ENCODE results near the gene RNASET2. TPM values are rescaled to one million over a fixed set of nuclear protein-coding genes. Genes with fewer than 3 reads are reported as not detected.
"Not testable (repeated sequence)": the region's sequence is repeated elsewhere in the genome, so short reads cannot be mapped to it uniquely, and the experiment has no call there.

RNASET2 gene
- total RNA-seq, 2 experiments from 2014 or later = 34.1 to 35.8 TPM

DNA sequence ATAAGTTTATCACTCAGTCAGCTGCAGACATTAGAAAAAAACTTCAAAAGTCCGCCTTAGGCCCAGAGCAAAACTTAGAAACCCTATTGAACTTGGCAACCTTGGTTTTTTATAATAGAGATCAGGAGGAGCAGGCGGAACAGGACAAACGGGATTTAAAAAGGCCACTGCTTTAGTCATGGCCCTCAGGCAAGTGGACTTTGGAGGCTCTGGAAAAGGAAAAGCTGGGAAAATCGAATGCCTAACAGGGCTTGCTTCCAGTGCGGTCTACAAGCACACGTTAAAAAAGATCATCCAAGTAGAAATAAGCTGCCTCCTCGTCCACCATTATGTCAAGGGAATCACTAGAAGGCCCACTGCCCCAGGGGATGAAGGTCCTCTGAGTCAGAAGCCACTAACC is 61.7 kb downstream of the RNASET2 start:
- DNase-seq, H3K9me3 Mint-ChIP-seq, H3K36me3 Mint-ChIP-seq, H3K4me1 Mint-ChIP-seq, H3K4me3 Mint-ChIP-seq, H3K27me3 Mint-ChIP-seq, H3K27ac Mint-ChIP-seq: not testable (repeated sequence)

DNA sequence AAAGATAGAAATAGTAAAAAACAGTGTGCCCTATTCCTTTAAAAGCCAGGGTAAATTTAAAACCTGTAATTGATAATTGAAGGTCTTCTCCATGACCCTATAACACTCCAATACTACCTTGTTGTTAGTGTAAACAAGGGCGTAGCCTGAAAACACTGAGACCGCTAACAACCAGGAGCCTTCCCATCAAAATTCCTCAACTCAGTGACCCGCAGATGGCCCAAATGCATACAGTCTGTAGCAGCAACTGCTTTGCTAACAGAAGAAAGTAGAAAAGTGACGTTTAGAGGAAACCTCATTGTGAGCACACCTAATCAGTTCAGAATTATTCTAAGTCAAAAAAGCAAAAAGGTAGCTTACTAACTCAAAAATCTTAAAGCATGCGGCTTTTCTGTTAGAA is 63.9 kb downstream of the RNASET2 start:
- Mint-ChIP-seq H3K36me3 (peaks cover 16% of the 10 kb centered on the region), H3K9me3 (peaks cover 11% of the 10 kb centered on the region)
- not testable (repeated sequence) for H3K27ac Mint-ChIP-seq, DNase-seq, H3K4me3 Mint-ChIP-seq, H3K4me1 Mint-ChIP-seq, H3K27me3 Mint-ChIP-seq

DNA sequence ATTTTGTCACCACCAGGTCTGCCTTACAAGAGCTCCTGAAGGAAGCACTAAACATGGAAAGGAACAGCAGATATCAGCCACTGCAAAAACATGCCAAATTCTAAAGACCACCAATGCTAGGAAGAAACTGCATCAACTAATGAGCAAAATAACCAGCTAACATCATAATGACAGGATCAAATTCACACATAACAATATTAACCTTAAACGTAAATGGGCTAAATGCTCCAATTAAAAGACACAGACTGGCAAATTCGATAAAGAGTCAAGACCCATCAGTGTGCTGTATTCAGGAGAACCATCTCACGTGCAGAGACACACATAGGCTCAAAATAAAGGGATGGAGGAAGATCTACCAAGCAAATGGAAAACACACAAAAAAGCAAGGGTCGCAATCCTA is 69.6 kb downstream of the RNASET2 start:
- H3K4me1 Mint-ChIP-seq, H3K27me3 Mint-ChIP-seq, DNase-seq, H3K4me3 Mint-ChIP-seq, H3K27ac Mint-ChIP-seq: not testable (repeated sequence)
- peaks cover 19% of the 10 kb centered on the region for H3K9me3 Mint-ChIP-seq
- peaks cover 22% of the 10 kb centered on the region for H3K36me3 Mint-ChIP-seq

DNA sequence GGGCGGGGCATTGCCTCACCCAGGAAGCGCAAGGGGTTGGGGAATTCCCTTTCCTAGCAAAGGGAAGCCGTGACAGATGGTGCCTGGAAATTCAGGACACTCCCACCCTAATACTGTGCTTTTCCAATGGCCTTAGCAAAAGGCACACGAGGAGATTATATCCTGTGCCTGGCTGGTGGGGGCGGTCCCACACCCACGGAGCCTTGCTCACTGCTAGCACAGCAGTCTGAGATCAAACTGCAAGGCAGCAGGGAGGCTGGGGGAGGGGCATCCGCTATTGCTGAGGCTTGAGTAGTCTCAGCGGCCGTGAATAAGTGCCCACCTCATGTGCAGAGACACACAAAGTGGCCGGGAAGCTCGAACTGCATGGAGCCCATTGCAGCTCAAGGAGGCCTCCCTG is 71.4 kb downstream of the RNASET2 start:
- Mint-ChIP-seq H3K36me3 (peaks cover 17% of the 10 kb centered on the region), H3K9me3 (peaks cover 18% of the 10 kb centered on the region)
- H3K27ac Mint-ChIP-seq, DNase-seq, H3K4me1 Mint-ChIP-seq, H3K27me3 Mint-ChIP-seq, H3K4me3 Mint-ChIP-seq: not testable (repeated sequence)

DNA sequence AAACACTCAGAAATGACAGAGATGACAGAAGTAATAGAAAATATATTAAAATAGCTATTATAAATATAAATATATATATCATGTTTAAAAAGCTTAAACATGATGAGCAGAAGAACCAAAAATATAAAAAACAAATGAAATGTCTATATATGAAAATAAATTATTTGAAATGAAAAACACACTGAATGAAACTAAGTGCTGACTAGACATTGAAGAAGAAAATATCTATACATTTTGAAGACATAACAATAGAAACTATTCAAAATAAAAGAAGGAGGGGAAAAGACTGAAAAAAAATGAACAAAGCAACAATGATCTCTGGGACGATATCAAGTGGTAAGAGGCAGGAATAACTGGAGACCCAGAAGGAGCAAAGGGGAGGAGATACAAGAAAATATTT is 76.8 kb downstream of the RNASET2 start:
- H3K4me3 Mint-ChIP-seq = no peak overlapping the region
- H3K36me3 Mint-ChIP-seq = peaks cover 4% of the 10 kb centered on the region
- no peaks in the 10 kb centered on the region for H3K27me3 Mint-ChIP-seq
- no peak overlapping the region for H3K27ac Mint-ChIP-seq
- DNase-seq = no peak
- H3K9me3 Mint-ChIP-seq = peaks cover 8% of the 10 kb centered on the region
- no peaks in the 10 kb centered on the region for H3K4me1 Mint-ChIP-seq

Other genes starting within 250 kb of the RNASET2 start
- gene CEP43, start 42.8 kb upstream of the RNASET2 start, total RNA-seq = 10 to 100 TPM; 24.5 to 27.3 TPM
- gene CCR6, start 166.5 kb upstream of the RNASET2 start, total RNA-seq = under 1 TPM in 1 of 2 experiments, not detected in 1; 0.44 TPM
- gene GPR31, start 201.4 kb upstream of the RNASET2 start, total RNA-seq = not detected

All from activated naive CD8-positive, alpha-beta T cell treated with anti-CD3 and anti-CD28 coated beads for 36 hours (primary cell).